IPS-20b (cell line): ENCODE data around the gene CIART.
"Not testable (repeated sequence)": the region's sequence is repeated elsewhere in the genome, so short reads cannot be mapped to it uniquely, and the experiment has no call there.

Experiments
- H3K27ac ChIP-seq: one replicate; pipeline ENCODE4 v1.5.1; 2013; ENCODE audit warnings: low read length
- H3K27me3 ChIP-seq: 2 replicates; pipeline ENCODE4 v1.6.1; 2013; ENCODE audit warnings: mild to moderate bottlenecking, low read length, inconsistent platforms; ENCODE audit not compliant: insufficient read depth
- H3K36me3 ChIP-seq: 2 replicates; pipeline ENCODE4 v1.6.1; 2013; ENCODE audit warnings: low read depth, mild to moderate bottlenecking, inconsistent platforms, low read length, moderate library complexity; ENCODE audit not compliant: insufficient read depth
- H3K4me1 ChIP-seq: 2 replicates; pipeline ENCODE4 v1.6.1; 2013; ENCODE audit warnings: mild to moderate bottlenecking, control low read depth, inconsistent platforms, low read length, moderate library complexity; ENCODE audit not compliant: insufficient read depth
- H3K4me3 ChIP-seq: 2 replicates; pipeline ENCODE4 v1.5.1; 2013; ENCODE audit warnings: mild to moderate bottlenecking, low read length, inconsistent platforms
- H3K9ac ChIP-seq: 2 replicates; pipeline ENCODE4 v1.6.1; 2013; ENCODE audit warnings: low read depth, mild to moderate bottlenecking, inconsistent platforms, low read length, moderate library complexity
- H3K9me3 ChIP-seq: 2 replicates; pipeline ENCODE4 v1.6.1; 2013; ENCODE audit warnings: mild to moderate bottlenecking, low read depth, low read length, inconsistent platforms; ENCODE audit not compliant: insufficient read depth

The CIART gene

DNA sequence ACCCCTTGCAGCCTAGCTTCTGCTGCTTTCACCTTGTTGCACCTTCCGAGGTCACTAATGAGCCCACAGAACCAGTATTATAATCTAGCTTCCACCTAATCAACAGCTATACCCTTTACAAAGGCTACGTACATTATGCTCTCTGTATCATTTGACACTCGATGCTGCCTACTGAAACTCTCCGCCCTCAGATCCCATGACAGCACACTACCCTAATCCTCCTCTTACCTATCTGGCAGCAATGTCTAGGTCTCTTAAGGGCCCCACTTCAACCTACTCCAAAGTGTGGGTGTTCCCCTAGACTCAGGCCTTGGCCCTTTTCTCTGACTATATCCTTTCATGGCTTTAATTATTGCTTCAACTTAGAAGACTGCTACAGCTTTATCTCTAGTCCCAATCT is 6.5 kb downstream of the CIART start:
- Histone ChIP-seq H3K4me3 (no peak overlapping the region), H3K4me1 (peaks cover 4% of the 10 kb centered on the region; the same call in 1 of the 2 replicates), H3K27me3 (no peaks in the 10 kb centered on the region), H3K9me3 (no peaks in the 10 kb centered on the region), H3K9ac (no peak overlapping the region), H3K36me3 (peaks cover 16% of the 10 kb centered on the region; the same call in 1 of the 2 replicates), H3K27ac (no peak overlapping the region)

DNA sequence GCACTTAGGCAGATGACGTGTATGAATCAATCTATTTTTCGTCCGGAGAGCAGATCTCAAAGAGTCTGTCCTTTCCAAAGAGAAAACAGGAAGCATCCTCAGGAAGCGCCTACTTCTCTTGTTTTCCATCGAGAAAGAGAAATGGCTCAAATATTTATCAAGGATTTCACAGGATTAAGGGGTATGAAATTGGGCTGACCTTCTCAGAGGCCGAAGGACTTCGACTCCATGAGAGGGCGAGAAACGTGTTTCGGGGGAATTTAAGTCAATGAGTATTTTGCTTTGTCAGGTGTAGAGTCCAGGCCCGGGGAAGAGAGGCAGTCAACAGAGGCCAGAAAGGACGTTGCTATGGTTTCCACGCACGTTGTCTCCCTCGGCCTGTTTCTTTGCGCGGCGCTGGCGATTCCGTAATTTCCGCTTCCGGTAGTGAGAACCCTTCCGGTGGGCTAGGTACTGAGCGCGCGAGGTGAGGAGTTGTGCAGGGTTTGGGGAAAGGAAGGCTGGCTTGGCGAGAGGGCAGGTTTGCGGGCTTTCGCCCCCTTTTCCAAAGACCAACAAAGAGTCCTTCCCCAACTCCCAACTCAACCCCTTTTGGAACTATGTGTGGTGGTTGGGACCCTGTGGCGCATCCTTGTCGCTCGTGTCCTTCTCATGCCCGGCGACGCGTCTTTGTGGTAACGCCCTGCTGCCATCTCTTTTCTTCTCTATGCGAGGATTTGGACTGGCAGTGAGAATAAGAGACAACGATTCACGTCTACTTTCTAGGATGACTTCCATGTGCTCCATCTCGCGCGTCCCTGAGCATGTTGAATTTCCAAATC is 11.3 kb downstream of the CIART start, which contains the start of gene MRPS21:
MRPS21 (plus strand) TSS at position 429 of the 821 bp plus-strand sequence. CDS start 506 bp downstream, outside the sequence.
- Histone ChIP-seq H3K36me3 (peaks cover 37% of the 10 kb centered on the region), H3K27me3 (no peaks in the 10 kb centered on the region), H3K9ac (peak within 1 kb of the TSS; percentile 96), H3K9me3 (no peaks in the 10 kb centered on the region), H3K4me1 (peaks cover 4% of the 10 kb centered on the region; the same call in 1 of the 2 replicates), H3K4me3 (peak within 1 kb of the TSS; percentile 99), H3K27ac (peak within 1 kb of the TSS; percentile 68)

DNA sequence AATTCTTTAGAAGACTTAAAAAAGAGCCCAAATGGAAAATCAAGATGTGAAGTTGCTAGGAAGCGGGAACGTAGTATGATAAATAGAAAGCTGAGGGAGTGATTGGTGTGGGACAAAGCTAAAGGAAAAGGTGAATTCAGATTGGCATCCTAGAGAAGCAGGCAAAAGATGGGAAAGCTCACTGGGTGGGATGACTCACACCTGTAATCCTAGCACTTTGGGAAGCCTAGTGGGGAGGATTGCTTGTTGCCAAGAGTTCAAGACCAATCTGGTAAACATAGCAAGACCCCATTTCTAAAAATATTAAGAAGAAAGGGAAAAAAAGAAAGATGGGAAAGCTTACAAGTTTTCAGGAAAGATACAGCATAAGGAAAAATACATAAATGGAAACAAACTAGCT is 13.1 kb downstream of the CIART start:
- Histone ChIP-seq H3K9me3 (no peaks in the 10 kb centered on the region), H3K36me3 (peaks cover 55% of the 10 kb centered on the region), H3K4me3 (peak overlapping the region; percentile 40; the same call in 1 of the 2 replicates), H3K4me1 (peaks cover 4% of the 10 kb centered on the region; the same call in 1 of the 2 replicates), H3K9ac (peak overlapping the region; percentile 21; the same call in 1 of the 2 replicates), H3K27ac (no peak overlapping the region), H3K27me3 (no peaks in the 10 kb centered on the region)

DNA sequence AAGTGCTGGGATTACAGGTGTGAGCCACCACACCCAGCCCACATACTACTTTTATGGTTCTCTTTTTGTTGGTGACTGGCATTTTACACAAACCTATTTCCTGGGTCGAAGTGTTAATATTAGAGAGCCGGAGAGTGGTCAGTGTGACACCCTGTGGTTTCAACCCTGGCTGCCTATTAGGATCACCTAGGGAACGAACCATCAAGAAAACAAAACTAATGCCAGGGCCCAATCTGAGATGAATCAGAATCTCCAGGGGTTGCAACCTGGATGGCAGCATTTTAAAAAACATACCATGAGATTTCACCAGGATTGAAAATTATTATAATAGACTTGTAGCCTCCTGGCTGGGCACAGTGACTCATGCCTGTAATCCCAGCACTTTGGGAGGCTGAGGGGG is 17.4 kb downstream of the CIART start:
- Histone ChIP-seq H3K4me3 (no peak overlapping the region), H3K27me3 (no peaks in the 10 kb centered on the region), H3K27ac (no peak overlapping the region), H3K4me1 (peaks cover 20% of the 10 kb centered on the region), H3K9me3 (no peaks in the 10 kb centered on the region), H3K9ac (no peak overlapping the region), H3K36me3 (peaks cover 88% of the 10 kb centered on the region)

DNA sequence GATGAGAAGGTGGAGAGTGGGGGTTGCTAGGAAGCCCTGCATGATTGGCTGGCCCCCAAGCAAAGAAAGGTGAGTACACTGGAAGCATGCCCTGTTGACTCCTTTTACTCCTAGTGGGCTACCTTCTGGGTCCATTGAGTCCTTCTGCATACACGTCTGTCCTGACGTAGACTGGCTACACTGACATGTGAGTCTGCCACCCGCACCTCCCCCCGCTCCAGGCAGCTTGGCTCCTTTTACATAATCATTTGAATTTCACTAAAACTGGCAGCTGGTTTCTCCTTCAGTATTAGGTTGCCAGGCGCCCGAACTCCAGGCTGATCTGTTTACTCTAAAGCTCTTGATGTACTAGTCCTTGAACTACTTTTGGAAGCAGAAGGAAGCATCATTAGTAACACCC is 20.0 kb downstream of the CIART start:
- H3K9me3 ChIP-seq = no peaks in the 10 kb centered on the region
- no peaks in the 10 kb centered on the region for H3K27me3 ChIP-seq
- peak overlapping the region; percentile 54 for H3K27ac ChIP-seq
- peak overlapping the region; percentile 43; the same call in 1 of the 2 replicates for H3K4me3 ChIP-seq
- H3K36me3 ChIP-seq = peaks cover 90% of the 10 kb centered on the region
- H3K4me1 ChIP-seq = peaks cover 20% of the 10 kb centered on the region
- H3K9ac ChIP-seq = peak overlapping the region; percentile 30; the same call in 1 of the 2 replicates

DNA sequence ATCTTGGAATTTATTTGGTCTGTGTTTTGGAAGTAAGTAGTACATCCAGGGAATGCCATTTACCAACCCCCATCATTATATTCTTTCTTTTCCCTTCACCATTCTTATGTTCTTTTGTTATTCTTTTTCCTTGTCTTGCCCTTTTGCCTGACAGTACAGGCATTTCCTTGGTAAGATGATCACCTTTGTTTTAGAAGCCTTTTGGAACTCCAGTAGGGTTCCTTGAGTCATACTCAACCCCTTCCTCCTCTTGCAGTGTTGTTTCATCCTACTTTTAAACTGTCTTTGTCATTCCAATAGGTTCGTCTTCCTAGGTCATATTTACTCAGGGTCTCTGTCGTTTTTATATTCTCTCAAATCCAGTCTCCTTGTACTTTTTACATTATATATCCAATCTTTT is 20.5 kb downstream of the CIART start:
- Histone ChIP-seq H3K36me3 (peaks cover 90% of the 10 kb centered on the region), H3K27ac (peak overlapping the region; percentile 54), H3K9me3 (no peaks in the 10 kb centered on the region), H3K9ac (peak overlapping the region; percentile 21; the same call in 1 of the 2 replicates), H3K27me3 (no peaks in the 10 kb centered on the region), H3K4me3 (peak overlapping the region; percentile 43; the same call in 1 of the 2 replicates), H3K4me1 (peaks cover 20% of the 10 kb centered on the region)

DNA sequence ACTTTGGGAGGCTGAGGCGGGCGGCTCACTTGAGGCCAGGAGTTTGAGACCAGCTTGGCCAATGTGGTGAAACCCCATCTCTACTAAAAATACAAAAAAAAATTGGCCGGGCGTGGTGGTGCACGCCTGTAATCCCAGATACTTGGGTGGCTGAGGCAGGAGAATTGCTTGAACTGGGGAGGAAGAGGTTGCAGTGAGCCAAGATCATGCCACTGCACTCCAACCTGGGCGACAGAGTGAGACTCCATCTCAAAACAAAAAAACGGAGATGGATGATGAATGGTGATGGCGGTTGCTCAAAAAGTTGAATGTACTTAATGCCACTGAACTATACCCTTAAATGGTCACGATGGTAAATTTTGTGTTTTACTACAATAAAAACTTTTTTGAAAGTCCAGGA is 26.2 kb downstream of the CIART start:
- H3K9ac ChIP-seq, H3K27ac ChIP-seq, H3K4me1 ChIP-seq, H3K27me3 ChIP-seq, H3K9me3 ChIP-seq, H3K4me3 ChIP-seq: not testable (repeated sequence)
- peaks cover 46% of the 10 kb centered on the region for H3K36me3 ChIP-seq

DNA sequence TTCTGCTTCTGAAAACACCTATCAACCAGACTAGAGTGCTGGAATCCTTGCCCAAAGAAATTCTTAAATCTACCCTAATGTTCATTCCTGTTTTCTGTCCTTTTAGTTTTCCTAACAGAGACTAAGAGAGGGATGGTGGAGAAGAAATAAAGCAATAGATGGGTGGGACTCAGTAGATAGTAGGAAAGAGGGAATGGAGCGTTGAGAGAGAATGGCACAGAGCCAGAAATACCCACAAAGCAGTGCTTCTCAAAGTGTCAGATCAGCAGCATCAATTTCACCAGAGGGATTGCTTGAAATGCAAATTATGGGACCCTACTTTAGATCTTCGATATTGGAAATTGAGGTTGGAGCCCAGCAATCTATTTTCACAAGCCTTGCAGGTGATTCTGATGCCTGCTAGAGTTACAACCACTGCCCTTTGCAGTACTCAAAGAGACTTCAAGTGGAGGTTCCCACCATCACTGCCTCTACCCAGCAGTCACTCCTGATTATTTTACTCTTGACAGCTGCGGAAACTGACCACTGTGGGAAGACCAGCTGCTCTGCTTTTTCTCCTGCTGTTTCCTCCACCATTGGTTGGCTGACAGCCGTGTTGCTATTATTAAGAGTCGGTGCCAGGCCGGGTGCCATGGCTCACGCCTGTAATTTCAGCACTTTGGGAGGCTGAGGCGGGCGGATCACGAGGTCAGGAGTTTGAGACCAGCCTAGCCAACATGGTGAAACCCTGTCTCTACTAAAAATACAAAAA is 27.6 kb downstream of the CIART start:
- no peaks in the 10 kb centered on the region for H3K27me3 ChIP-seq
- peaks cover 38% of the 10 kb centered on the region for H3K36me3 ChIP-seq
- no peaks in the 10 kb centered on the region for H3K4me1 ChIP-seq
- H3K27ac ChIP-seq = no peak overlapping the region
- no peaks in the 10 kb centered on the region for H3K9me3 ChIP-seq
- no peak overlapping the region for H3K4me3 ChIP-seq
- H3K9ac ChIP-seq = no peak overlapping the region

DNA sequence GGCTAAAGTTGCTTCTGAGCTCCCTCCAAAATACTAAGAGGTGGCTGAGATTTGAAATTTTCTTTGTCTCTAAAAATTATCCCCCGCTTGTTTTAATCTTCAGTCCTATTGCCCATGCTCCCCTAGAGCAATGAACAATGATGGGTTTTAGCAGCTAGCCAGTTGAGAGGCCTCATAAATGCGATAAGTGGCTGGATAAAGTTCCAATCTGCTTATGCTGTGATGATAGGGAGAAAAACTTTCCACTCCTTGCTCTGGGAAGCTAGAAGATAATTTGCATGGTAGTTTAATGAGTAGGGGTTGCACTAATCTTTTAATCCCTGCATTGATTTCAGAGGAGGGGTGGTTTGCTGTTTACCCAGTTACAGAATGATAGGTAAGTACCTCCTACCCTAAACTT is 29.4 kb downstream of the CIART start:
- no peak overlapping the region for H3K4me3 ChIP-seq
- H3K27ac ChIP-seq = no peak overlapping the region
- H3K9ac ChIP-seq = no peak overlapping the region
- peaks cover 19% of the 10 kb centered on the region for H3K36me3 ChIP-seq
- no peaks in the 10 kb centered on the region for H3K9me3 ChIP-seq
- H3K4me1 ChIP-seq = no peaks in the 10 kb centered on the region
- H3K27me3 ChIP-seq = no peaks in the 10 kb centered on the region

DNA sequence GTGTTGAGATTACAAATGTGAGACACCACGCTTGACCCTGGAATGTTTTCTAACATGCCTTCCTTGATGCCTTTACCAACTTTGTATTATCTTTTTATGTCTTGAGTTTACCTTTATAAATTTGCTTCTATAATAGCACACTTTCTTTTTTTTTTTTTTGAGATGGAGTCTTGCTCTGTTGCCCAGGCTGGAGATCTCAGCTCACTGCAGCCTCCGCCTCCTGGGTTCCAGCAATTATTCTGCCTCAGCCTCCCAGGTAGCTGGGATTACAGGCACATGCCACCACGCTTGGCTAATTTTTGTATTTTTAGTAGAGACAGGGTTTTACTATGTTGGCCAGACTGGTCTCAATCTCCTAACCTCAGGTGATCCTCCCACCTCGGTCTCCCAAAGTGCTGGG is 32.3 kb downstream of the CIART start:
- H3K27ac ChIP-seq, H3K4me3 ChIP-seq, H3K9ac ChIP-seq, H3K9me3 ChIP-seq, H3K36me3 ChIP-seq, H3K4me1 ChIP-seq, H3K27me3 ChIP-seq: not testable (repeated sequence)

DNA sequence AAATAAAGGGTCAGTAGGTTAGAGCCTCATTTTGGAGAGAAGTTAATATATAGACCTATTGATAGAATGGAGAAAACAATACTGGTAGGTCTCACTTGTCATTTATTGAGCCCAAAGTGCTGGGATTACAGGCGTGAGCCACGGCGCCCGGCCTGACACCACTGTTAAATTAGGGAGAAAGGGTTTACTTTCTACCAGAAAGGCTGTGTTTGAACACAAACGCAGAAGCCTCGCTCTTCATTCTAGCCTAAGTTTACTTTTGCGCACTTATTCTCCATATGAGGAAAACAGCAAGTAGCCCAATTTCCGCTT is 38.3 kb downstream of the CIART start:
- H3K4me1 ChIP-seq = 0 out of 2 replicates have a peak, but pooled peaks cover 4% of the 10 kb centered on the region
- no peaks in the 10 kb centered on the region for H3K9me3 ChIP-seq
- H3K27me3 ChIP-seq = no peaks in the 10 kb centered on the region
- peaks cover 22% of the 10 kb centered on the region for H3K36me3 ChIP-seq
- peak overlapping the region; percentile 93; the same call in 1 of the 2 replicates for H3K9ac ChIP-seq
- peak overlapping the region; percentile 93; the same call in 1 of the 2 replicates for H3K4me3 ChIP-seq
- H3K27ac ChIP-seq = peak overlapping the region; percentile 82
